Calu3 (cell line): ENCODE measurements around the gene FGFR2. TPM values are rescaled to one million over a fixed set of nuclear protein-coding genes. Genes with fewer than 3 reads are reported as not detected.

Experiments
- BruUV-seq: library from RNA; stranded (reverse); fragments of 400-500 nt; replicated peaks from 2 replicates; lab custom pipeline; 2021; lab: Mats Ljungman, UMichigan
- CTCF ChIA-PET: fragments of 300-600 bp; sonication (Branson Sonifier 250); formaldehyde crosslinking; loops from one replicate; lab custom pipeline; 2022; ENCODE audit warnings: antibody characterized with exemption; lab: Charles Lee
- DNase-seq: peaks from one replicate; pipeline ENCODE4 v3.0.0; 2022
- H3K27ac Mint-ChIP-seq: one replicate; pipeline ENCODE4 v1.8.0; 2022; ENCODE audit warnings: mixed read lengths; ENCODE audit not compliant: unreplicated experiment
- H3K27me3 Mint-ChIP-seq: one replicate; pipeline ENCODE4 v1.8.0; 2022; ENCODE audit warnings: mixed read lengths; ENCODE audit not compliant: unreplicated experiment
- H3K36me3 Mint-ChIP-seq: one replicate; pipeline ENCODE4 v1.8.0; 2022; ENCODE audit warnings: mild to moderate bottlenecking, moderate library complexity, mixed read lengths; ENCODE audit not compliant: insufficient read depth, unreplicated experiment
- H3K4me1 Mint-ChIP-seq: one replicate; pipeline ENCODE4 v1.8.0; 2022; ENCODE audit warnings: mild to moderate bottlenecking, low read depth, mixed read lengths; ENCODE audit not compliant: unreplicated experiment
- H3K4me3 Mint-ChIP-seq: one replicate; pipeline ENCODE4 v1.8.0; 2022; ENCODE audit warnings: mild to moderate bottlenecking, low read depth, moderate library complexity, mixed read lengths; ENCODE audit not compliant: unreplicated experiment
- H3K9me3 Mint-ChIP-seq: one replicate; pipeline ENCODE4 v1.8.0; 2022; ENCODE audit warnings: low read depth, mixed read lengths; ENCODE audit not compliant: unreplicated experiment
- intact Hi-C: fragments of 100-400 bp; cut with micrococcal nuclease; formaldehyde crosslinking; loops from one replicate; pipeline ENCODE4 v1.10.0; 2022; ENCODE audit not compliant: unreplicated experiment
- total RNA-seq: library from RNA; stranded (reverse); gene quantifications from 2 replicates; pipeline ENCODE4 v1.2.3, GENCODE V29; 2022
- TF ChIP-seq, protein P1 (sequence below): fragments of 200-600 bp; IDR thresholded peaks from one replicate; pipeline ENCODE4 v1.8.0; 2022; ENCODE audit warnings: antibody characterized with exemption; ENCODE audit not compliant: unreplicated experiment

Gene FGFR2
- total RNA-seq, 1 experiment from 2014 or later, result 57.9 TPM

DNA sequence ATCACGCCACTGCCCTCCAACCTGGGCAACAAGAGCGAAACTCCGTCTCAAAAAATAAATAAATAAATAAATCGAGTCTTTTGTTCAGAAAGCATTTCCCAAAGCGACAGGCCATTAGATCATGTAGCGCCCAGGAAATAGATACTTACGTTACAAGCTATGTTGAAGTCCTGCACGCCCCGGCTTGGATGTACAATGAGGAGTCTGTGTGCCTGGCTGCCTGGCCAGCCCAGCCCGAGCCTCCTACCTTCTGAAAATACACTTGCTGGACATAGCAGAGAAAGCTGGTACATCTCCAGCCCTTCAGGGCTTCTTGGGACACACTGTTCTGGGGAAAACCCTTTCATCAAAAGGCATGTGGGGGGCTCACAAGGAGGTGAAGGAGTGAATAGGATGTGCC is 22.1 kb downstream of the FGFR2 start:
- no peak for DNase-seq
- Mint-ChIP-seq H3K27ac (no peak overlapping the region), H3K9me3 (no peaks in the 10 kb centered on the region), H3K4me3 (no peak overlapping the region), H3K4me1 (peaks cover 7% of the 10 kb centered on the region), H3K36me3 (peaks cover 4% of the 10 kb centered on the region), H3K27me3 (no peaks in the 10 kb centered on the region)
- BruUV-seq, result no TSS peak
- intact Hi-C loops, result no loop called here
- TF ChIP-seq, protein P1, sequence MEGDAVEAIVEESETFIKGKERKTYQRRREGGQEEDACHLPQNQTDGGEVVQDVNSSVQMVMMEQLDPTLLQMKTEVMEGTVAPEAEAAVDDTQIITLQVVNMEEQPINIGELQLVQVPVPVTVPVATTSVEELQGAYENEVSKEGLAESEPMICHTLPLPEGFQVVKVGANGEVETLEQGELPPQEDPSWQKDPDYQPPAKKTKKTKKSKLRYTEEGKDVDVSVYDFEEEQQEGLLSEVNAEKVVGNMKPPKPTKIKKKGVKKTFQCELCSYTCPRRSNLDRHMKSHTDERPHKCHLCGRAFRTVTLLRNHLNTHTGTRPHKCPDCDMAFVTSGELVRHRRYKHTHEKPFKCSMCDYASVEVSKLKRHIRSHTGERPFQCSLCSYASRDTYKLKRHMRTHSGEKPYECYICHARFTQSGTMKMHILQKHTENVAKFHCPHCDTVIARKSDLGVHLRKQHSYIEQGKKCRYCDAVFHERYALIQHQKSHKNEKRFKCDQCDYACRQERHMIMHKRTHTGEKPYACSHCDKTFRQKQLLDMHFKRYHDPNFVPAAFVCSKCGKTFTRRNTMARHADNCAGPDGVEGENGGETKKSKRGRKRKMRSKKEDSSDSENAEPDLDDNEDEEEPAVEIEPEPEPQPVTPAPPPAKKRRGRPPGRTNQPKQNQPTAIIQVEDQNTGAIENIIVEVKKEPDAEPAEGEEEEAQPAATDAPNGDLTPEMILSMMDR, result no peak
- CTCF ChIA-PET, result no interaction called here

GRCh38 chr10:121574519-121575166 is 23.6 kb downstream of the FGFR2 start:
- intact Hi-C loops, result no loop called here
- no TSS peak for BruUV-seq
- Mint-ChIP-seq H3K4me3 (no peak overlapping the region), H3K27ac (no peak overlapping the region), H3K9me3 (no peaks in the 10 kb centered on the region), H3K27me3 (no peaks in the 10 kb centered on the region), H3K36me3 (peaks cover 4% of the 10 kb centered on the region), H3K4me1 (peaks cover 13% of the 10 kb centered on the region)
- DNase-seq, result no peak
- TF ChIP-seq, protein P1, result no peak
- CTCF ChIA-PET, result no interaction called here

DNA sequence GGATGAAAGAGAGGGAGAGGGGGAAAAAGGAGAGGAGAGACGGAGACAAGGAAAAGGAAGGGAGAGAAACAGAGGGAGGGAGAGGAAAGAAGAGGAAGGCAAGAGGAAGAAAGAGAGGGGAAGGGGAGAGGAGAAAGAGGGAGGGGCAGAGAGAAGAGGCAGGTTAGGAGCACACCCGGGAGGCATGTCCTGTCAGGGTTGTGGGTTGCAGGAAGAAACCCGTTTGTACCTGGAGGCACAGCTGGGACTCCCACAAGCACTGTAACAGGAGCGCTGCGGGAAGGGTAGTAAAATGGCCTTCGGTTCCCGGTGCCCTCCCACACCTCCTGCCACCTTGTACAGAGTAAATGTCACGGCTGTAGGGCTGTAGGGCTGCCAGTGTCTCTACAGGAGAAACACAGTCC is 24.7 kb downstream of the FGFR2 start:
- Mint-ChIP-seq H3K27me3 (no peaks in the 10 kb centered on the region), H3K4me1 (peaks cover 8% of the 10 kb centered on the region), H3K36me3 (peaks cover 4% of the 10 kb centered on the region), H3K27ac (no peak overlapping the region), H3K9me3 (no peaks in the 10 kb centered on the region), H3K4me3 (no peak overlapping the region)
- intact Hi-C loops, result no loop called here
- no TSS peak for BruUV-seq
- TF ChIP-seq, protein P1, result no peak
- CTCF ChIA-PET, result no interaction called here
- DNase-seq, result no peak

GRCh38 chr10:121572859-121573537 is 25.2 kb downstream of the FGFR2 start:
- Mint-ChIP-seq H3K36me3 (peaks cover 4% of the 10 kb centered on the region), H3K4me3 (no peak overlapping the region), H3K27ac (no peak overlapping the region), H3K4me1 (peaks cover 8% of the 10 kb centered on the region), H3K27me3 (no peaks in the 10 kb centered on the region), H3K9me3 (no peaks in the 10 kb centered on the region)
- DNase-seq, result no peak
- no TSS peak for BruUV-seq
- CTCF ChIA-PET, result no interaction called here
- TF ChIP-seq, protein P1, result no peak
- intact Hi-C loops, result no loop called here
